ENCODE measurements around the gene NAT10. TPM values are rescaled to one million over a fixed set of nuclear protein-coding genes. Genes with fewer than 3 reads are reported as not detected.

Gene NAT10
- total RNA-seq, 1 donor from 2014 or later = 92.1 TPM

GRCh38 chr11:34185926-34186841, 80.8 kb downstream of the NAT10 start:
- intact Hi-C loops (cut with micrococcal nuclease) = no loop called here

GRCh38 chr11:34188181-34188580, 82.8 kb downstream of the NAT10 start:
- intact Hi-C loops (cut with micrococcal nuclease) = no loop called here

GRCh38 chr11:34189191-34189590, 83.8 kb downstream of the NAT10 start:
- intact Hi-C loops (cut with micrococcal nuclease) = no loop called here

- intact Hi-C loops (cut with micrococcal nuclease) = no loop called here
These were observed 85.0 kb downstream of the NAT10 start for GRCh38 chr11:34190192-34191139.

- intact Hi-C loops (cut with micrococcal nuclease) = no loop called here
These were observed 86.1 kb downstream of the NAT10 start for GRCh38 chr11:34191578-34191977.

GRCh38 chr11:34192481-34193401, 87.3 kb downstream of the NAT10 start:
- intact Hi-C loops (cut with micrococcal nuclease) = no loop called here

GRCh38 chr11:34194576-34195335, 89.3 kb downstream of the NAT10 start:
- intact Hi-C loops (cut with micrococcal nuclease) = loop anchor here (5.0 kb wide), 1 partner anchor 38 kb away; no protein-coding TSS in a partner anchor

Other genes with a start within 250 kb of the NAT10 start
- gene LMO2, start 213.6 kb upstream of the NAT10 start, total RNA-seq = 0.16 TPM in 1 of 2 replicates, not detected in the other
- gene CAPRIN1, start 53.9 kb upstream of the NAT10 start, total RNA-seq = 235 and 243 TPM in 2 replicates